Erythroblast (primary cell): ENCODE data around the gene SLC36A2.
"Not testable (repeated sequence)": the region's sequence is repeated elsewhere in the genome, so short reads cannot be mapped to it uniquely, and the experiment has no call there.

Experiments used
- GATA1 ChIP-seq: IDR thresholded peaks from 2 replicates; pipeline ENCODE4 v1.6.1; 2011; ENCODE audit warnings: low read depth, mild to moderate bottlenecking, control low read depth, low read length, moderate library complexity
- POLR2A ChIP-seq: IDR thresholded peaks from 2 replicates; pipeline ENCODE4 v1.6.1; 2011; ENCODE audit warnings: mild to moderate bottlenecking, low read length

DNA sequence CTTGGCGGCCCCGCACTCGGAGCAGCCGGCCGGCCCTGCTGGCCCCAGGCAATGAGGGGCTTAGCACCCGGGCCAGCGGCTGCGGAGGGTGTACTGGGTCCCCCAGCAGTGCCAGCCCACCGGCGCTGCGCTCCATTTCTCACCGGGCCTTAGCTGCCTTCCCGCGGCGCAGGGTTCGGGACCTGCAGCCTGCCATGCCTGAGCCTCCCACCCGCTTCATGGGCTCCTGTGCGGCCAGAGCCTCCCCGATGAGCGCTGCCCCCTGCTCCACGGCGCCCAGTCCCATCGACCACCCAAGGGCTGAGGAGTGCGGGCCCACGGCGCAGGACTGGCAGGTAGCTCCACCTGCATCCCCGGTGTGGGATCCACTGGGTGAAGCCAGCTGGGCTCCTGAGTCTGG lies 38.1 kb downstream of the SLC36A2 start:
- TF ChIP-seq POLR2A, GATA1: not testable (repeated sequence)
